Measurements from ENCODE around the gene AP3D1. TPM values are rescaled to one million over a fixed set of nuclear protein-coding genes. Genes with fewer than 3 reads are reported as not detected.
A peak's percentile ranks its signal among the peaks of the same experiment; 100 is the strongest.

AP3D1 gene
- total and polyA plus RNA-seq, 9 donors: 36.7 to 102 (median 70.2) TPM

GRCh38 chr19:2170987-2171348 lies 19.6 kb upstream of the AP3D1 start:
- Histone ChIP-seq H3K27me3 (no peaks in the 10 kb centered on the region), H3K27ac (no peak overlapping the region), H3K4me3 (no peak overlapping the region), H3K9me3 (no peaks in the 10 kb centered on the region), H3K4me1 (ENCODE audit: insufficient read depth) (peaks cover 46% of the 10 kb centered on the region), H3K36me3 (no peaks in the 10 kb centered on the region)
- WGBS, 3 donors: 85 to 92% (median 88%) methylated on average over 5 of the region's 5 CpGs
- intact Hi-C loops (cut with DNase I): no loop called here
- DNase-seq: no peak
- TF ChIP-seq CTCF (IDR thresholded peaks at IDR 0.05): no peak
- TF ChIP-seq POLR2A (IDR thresholded peaks at IDR 0.05): no peak
- no peak for TF ChIP-seq EP300 (IDR thresholded peaks at IDR 0.05)

GRCh38 chr19:2170219-2170618 lies 18.9 kb upstream of the AP3D1 start:
- H3K36me3 ChIP-seq: no peaks in the 10 kb centered on the region
- no peak overlapping the region for H3K4me3 ChIP-seq
- TF ChIP-seq POLR2A (IDR thresholded peaks at IDR 0.05) (no peak), CTCF (IDR thresholded peaks at IDR 0.05) (no peak), EP300 (IDR thresholded peaks at IDR 0.05) (no peak)
- WGBS, 3 donors: 88 to 89% (median 88%) methylated on average over 12 of the region's 12 CpGs
- intact Hi-C loops (cut with DNase I): no loop called here
- DNase-seq: no peak
- no peaks in the 10 kb centered on the region for H3K27me3 ChIP-seq
- H3K27ac ChIP-seq: no peak overlapping the region
- H3K9me3 ChIP-seq: no peaks in the 10 kb centered on the region
- peaks cover 48% of the 10 kb centered on the region for H3K4me1 ChIP-seq (ENCODE audit: insufficient read depth)

GRCh38 chr19:2168619-2169424 lies 17.5 kb upstream of the AP3D1 start:
- peak overlapping the region; percentile 9 to 61 for H3K27ac ChIP-seq
- intact Hi-C loops (cut with DNase I): loop anchor here in 2 of 4 donors (5.0 to 10.0 kb wide), 2 partner anchors 63 to 66 kb away; partner anchors contain the start of genes PLEKHJ1 (in 1 of the 2) and SF3A2 (in 1 of the 2)
- TF ChIP-seq POLR2A (IDR thresholded peaks at IDR 0.05) (no peak), EP300 (IDR thresholded peaks at IDR 0.05) (peak; percentile 29)
- H3K36me3 ChIP-seq: no peaks in the 10 kb centered on the region
- H3K9me3 ChIP-seq: no peaks in the 10 kb centered on the region
- no peaks in the 10 kb centered on the region for H3K27me3 ChIP-seq
- WGBS, 3 donors: 8 to 12% (median 11%) methylated on average over 24 of the region's 24 CpGs
- H3K4me1 ChIP-seq (ENCODE audit: insufficient read depth): peaks cover 41% of the 10 kb centered on the region
- no peak overlapping the region for H3K4me3 ChIP-seq
- peak; percentile 91 to 95 (median 94) for DNase-seq

GRCh38 chr19:2167896-2168618 lies 16.7 kb upstream of the AP3D1 start:
- H3K27ac ChIP-seq: peak overlapping the region; percentile 9 to 61
- peak in 1 of 5 donors; percentile 53 for DNase-seq
- no peaks in the 10 kb centered on the region for H3K36me3 ChIP-seq
- peaks cover 35% of the 10 kb centered on the region for H3K4me1 ChIP-seq (ENCODE audit: insufficient read depth)
- no peak overlapping the region for H3K4me3 ChIP-seq
- H3K9me3 ChIP-seq: no peaks in the 10 kb centered on the region
- WGBS, 3 donors: 30 to 37% (median 31%) methylated on average over 16 of the region's 16 CpGs
- H3K27me3 ChIP-seq: no peaks in the 10 kb centered on the region
- no peak for TF ChIP-seq CTCF (IDR thresholded peaks at IDR 0.05)
- TF ChIP-seq EP300 (IDR thresholded peaks at IDR 0.05): no peak
- TF ChIP-seq POLR2A (IDR thresholded peaks at IDR 0.05): no peak
- intact Hi-C loops (cut with DNase I): loop anchor here in 2 of 4 donors (5.0 to 10.0 kb wide), 2 partner anchors 64 to 67 kb away; partner anchors contain the start of genes PLEKHJ1 (in 1 of the 2) and SF3A2 (in 1 of the 2)

Data from ovary (tissue), 9 donors.